ENCODE results near the gene FFAR1.

- TF ChIP-seq POLR2A (IDR thresholded peaks at IDR 0.05) (no peak), CTCF (IDR thresholded peaks at IDR 0.05) (no peak), POLR2AphosphoS5 (IDR thresholded peaks at IDR 0.05) (no peak), EP300 (IDR thresholded peaks at IDR 0.05) (no peak)
These were observed 45.7 kb upstream of the FFAR1 start for GRCh38 chr19:35301961-35302360.

Data from upper lobe of left lung (tissue), 4 donors.